ENCODE measurements around the gene RAPH1.

GRCh38 chr2:203535784-203536585 lies 884 bp upstream of the RAPH1 start:
- TF ChIP-seq, protein P1, sequence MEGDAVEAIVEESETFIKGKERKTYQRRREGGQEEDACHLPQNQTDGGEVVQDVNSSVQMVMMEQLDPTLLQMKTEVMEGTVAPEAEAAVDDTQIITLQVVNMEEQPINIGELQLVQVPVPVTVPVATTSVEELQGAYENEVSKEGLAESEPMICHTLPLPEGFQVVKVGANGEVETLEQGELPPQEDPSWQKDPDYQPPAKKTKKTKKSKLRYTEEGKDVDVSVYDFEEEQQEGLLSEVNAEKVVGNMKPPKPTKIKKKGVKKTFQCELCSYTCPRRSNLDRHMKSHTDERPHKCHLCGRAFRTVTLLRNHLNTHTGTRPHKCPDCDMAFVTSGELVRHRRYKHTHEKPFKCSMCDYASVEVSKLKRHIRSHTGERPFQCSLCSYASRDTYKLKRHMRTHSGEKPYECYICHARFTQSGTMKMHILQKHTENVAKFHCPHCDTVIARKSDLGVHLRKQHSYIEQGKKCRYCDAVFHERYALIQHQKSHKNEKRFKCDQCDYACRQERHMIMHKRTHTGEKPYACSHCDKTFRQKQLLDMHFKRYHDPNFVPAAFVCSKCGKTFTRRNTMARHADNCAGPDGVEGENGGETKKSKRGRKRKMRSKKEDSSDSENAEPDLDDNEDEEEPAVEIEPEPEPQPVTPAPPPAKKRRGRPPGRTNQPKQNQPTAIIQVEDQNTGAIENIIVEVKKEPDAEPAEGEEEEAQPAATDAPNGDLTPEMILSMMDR (conservative IDR thresholded peaks at IDR 0.05) = no peak
- no peak for TF ChIP-seq EZH2 (IDR thresholded peaks at IDR 0.05; ENCODE audit: low read depth)
